GM18520 (cell line): ENCODE results near the gene DOCK11.

Source experiments
- ATAC-seq: cut with Tn5 transposase; IDR thresholded peaks from one replicate; pipeline ENCODE4 v1.9.1; 2021; ENCODE audit not compliant: unreplicated experiment

The DOCK11 gene

GRCh38 chrX:118626346-118626745 lies 130.7 kb downstream of the DOCK11 start:
- ATAC-seq = no peak

- ATAC-seq = no peak
Observed at GRCh38 chrX:118627084-118627758, 131.6 kb downstream of the DOCK11 start.

- no peak for ATAC-seq
Observed at GRCh38 chrX:118630848-118631247, 135.2 kb downstream of the DOCK11 start.

GRCh38 chrX:118631586-118631985 lies 136.0 kb downstream of the DOCK11 start:
- ATAC-seq = no peak

- no peak for ATAC-seq
Observed at GRCh38 chrX:118632862-118633261, 137.2 kb downstream of the DOCK11 start.

GRCh38 chrX:118633530-118633929 lies 137.9 kb downstream of the DOCK11 start:
- no peak for ATAC-seq

- ATAC-seq = no peak
Observed at GRCh38 chrX:118634336-118634735, 138.7 kb downstream of the DOCK11 start.

GRCh38 chrX:118637997-118638396 lies 142.4 kb downstream of the DOCK11 start:
- ATAC-seq = no peak

- no peak for ATAC-seq
Observed at GRCh38 chrX:118644378-118644777, 148.8 kb downstream of the DOCK11 start.

GRCh38 chrX:118652717-118653116 lies 157.1 kb downstream of the DOCK11 start:
- no peak for ATAC-seq

- no peak for ATAC-seq
Observed at GRCh38 chrX:118654331-118654730, 158.7 kb downstream of the DOCK11 start.

GRCh38 chrX:118655561-118656246 lies 160.1 kb downstream of the DOCK11 start:
- ATAC-seq = no peak

- no peak for ATAC-seq
Observed at GRCh38 chrX:118657413-118657812, 161.8 kb downstream of the DOCK11 start.

- no peak for ATAC-seq
Observed at GRCh38 chrX:118660085-118660484, 164.5 kb downstream of the DOCK11 start.

- ATAC-seq = no peak
Observed at GRCh38 chrX:118665204-118665603, 169.6 kb downstream of the DOCK11 start.

GRCh38 chrX:118666521-118666920 lies 170.9 kb downstream of the DOCK11 start:
- ATAC-seq = no peak

GRCh38 chrX:118669435-118669834 lies 173.8 kb downstream of the DOCK11 start:
- ATAC-seq = no peak

GRCh38 chrX:118675326-118675965 lies 179.8 kb downstream of the DOCK11 start:
- ATAC-seq = no peak

GRCh38 chrX:118675966-118676349 lies 180.3 kb downstream of the DOCK11 start:
- no peak for ATAC-seq

GRCh38 chrX:118677318-118677717 lies 181.7 kb downstream of the DOCK11 start:
- ATAC-seq = no peak

- no peak for ATAC-seq
Observed at GRCh38 chrX:118679290-118679689, 183.7 kb downstream of the DOCK11 start.
